Endometrial microvascular endothelial cells (primary cell): ENCODE data around the gene TBC1D8B. TPM values are rescaled to one million over a fixed set of nuclear protein-coding genes. Genes with fewer than 3 reads are reported as not detected.

Experiments
- in situ Hi-C: cut with HindIII; loops from 2 replicates; pipeline ENCODE4 v1.10.0; 2017; ENCODE audit warnings: low sequenced_read_pairs, low pct_unique_long_range_greater_than_20kb; ENCODE audit errors: inconsistent ontology term
- total RNA-seq: library from RNA; depleted of rRNA; stranded (reverse); fragments of >200 nt; gene quantifications from one replicate; pipeline ENCODE4 v1.2.3, GENCODE V29; 2015; ENCODE audit errors: inconsistent ontology term

Gene TBC1D8B
- total RNA-seq, 1 donor from 2014 or later, result 5.1 TPM

DNA sequence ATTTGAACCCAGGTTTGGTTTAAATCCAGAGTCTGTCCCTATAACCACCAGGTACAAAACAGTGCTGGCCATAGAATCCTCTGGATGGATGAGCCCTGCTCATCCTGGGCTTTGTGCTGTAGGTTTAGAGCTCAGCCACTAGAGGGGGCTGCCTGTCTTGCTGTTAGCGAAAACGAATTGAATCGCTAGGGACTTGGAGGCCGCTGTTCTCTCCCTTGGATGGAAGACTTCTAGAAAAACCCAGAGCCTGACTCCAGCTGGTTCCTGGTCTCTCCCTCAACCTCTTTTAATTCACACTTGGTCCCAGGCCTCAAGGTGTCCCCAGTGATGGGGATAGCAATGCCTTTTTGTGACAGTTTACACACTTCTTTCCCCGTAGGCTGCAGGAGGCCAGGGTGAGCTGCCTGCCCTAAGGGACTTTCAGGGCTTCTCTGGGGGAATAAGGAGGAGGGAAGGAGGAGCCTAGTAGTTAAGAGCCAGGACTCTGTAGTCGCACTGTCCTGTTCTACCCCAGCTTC lies 92.0 kb downstream of the TBC1D8B start:
- in situ Hi-C loops, result no loop called here

- in situ Hi-C loops, result no loop called here
Measured at GRCh38 chrX:106894978-106895452, 92.5 kb downstream of the TBC1D8B start.

GRCh38 chrX:106897259-106897658 lies 94.8 kb downstream of the TBC1D8B start:
- in situ Hi-C loops, result no loop called here

DNA sequence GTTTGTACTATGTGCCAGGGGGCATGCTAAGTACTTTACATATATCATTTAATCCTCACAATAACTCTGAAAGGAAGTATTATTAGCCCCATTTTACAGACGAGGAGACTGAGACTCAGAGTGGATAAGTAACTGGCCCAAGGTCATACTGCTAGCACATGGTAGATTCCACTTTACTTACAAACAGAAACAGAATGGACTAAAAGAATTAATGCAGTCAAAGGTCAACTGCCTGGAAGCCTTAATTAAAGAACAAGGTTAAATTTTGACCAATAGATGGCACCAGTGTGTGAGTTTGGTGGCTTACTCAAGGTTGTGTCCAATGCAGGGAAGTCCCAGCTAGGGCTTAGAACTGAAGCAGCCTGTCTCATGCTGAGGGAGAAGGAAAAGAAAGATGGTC lies 96.0 kb downstream of the TBC1D8B start:
- in situ Hi-C loops, result no loop called here

DNA sequence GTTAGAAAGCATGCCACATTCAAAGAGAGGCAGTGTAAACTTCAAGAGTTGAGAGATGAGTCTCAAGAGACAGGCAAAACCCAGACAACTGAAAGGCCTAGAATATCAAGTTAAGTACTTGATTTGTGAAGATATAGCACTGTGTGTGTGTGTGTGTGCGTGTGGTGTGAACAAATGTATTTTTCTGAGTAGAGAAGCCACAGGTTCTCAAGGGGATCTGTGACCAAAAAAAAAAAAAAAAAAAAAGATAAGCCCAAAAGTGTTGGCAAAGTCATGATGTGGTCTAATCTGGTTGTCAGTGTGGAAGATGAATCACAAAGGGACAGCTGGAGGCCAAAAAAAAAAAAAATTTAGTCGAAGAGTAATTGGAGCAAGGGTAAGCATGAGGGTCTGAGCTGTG lies 96.8 kb downstream of the TBC1D8B start:
- in situ Hi-C loops, result no loop called here

- in situ Hi-C loops, result no loop called here
Measured at GRCh38 chrX:106899841-106900240, 97.4 kb downstream of the TBC1D8B start.

- in situ Hi-C loops, result no loop called here
Measured at GRCh38 chrX:106901341-106901740, 98.9 kb downstream of the TBC1D8B start.

- in situ Hi-C loops, result no loop called here
Measured at GRCh38 chrX:106901781-106902219, 99.3 kb downstream of the TBC1D8B start.

DNA sequence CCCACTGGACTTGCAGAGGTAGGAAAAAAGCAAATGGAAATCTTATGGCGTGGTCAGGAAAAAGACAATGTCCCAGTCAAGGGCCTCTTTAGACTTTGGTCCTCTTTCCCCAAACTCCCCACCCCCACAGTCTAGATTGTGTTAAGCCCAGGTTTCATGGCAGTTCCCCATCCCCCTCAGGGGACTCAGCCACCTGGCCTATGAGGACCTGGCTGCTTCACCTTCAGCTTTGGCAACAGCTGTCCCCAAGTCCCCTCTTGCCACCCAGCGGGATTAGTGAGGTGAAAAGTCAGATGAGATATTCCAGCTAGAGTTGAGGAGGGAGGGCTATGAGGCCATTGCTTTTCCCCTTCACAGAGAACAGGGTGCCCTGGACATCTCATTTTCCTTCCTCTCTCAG lies 100.2 kb downstream of the TBC1D8B start:
- in situ Hi-C loops, result no loop called here

DNA sequence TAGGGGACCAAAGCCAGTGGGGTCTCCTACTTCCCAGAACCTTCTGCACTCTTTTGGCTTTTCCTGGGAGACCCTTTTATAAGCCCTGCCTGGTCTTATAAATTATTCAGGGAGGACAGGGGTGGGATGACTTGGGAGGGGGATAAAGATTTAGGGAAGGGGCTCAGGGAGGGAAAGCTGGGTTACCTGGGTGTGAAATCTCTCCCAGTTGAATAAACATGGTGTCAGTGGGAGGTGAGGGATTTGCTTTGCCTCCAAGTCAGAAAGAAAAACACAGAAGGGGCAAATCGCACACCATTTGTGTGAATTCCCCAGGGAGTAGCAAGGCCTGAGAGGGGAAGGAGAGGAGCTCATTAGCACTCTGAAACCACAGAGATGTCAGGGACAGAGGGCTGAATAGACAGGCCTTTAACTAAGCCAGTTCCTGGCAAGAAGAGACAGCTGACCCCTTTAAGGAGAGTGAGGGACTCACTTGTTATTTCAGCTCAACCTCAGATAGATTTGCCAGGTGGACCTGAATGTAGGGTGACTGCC lies 100.9 kb downstream of the TBC1D8B start, which contains the start of gene RIPPLY1:
RIPPLY1 (minus strand) TSS at position 51 of the 534 bp plus-strand sequence. CDS start 54 bp downstream, outside the sequence.
- in situ Hi-C loops, result no loop called here

DNA sequence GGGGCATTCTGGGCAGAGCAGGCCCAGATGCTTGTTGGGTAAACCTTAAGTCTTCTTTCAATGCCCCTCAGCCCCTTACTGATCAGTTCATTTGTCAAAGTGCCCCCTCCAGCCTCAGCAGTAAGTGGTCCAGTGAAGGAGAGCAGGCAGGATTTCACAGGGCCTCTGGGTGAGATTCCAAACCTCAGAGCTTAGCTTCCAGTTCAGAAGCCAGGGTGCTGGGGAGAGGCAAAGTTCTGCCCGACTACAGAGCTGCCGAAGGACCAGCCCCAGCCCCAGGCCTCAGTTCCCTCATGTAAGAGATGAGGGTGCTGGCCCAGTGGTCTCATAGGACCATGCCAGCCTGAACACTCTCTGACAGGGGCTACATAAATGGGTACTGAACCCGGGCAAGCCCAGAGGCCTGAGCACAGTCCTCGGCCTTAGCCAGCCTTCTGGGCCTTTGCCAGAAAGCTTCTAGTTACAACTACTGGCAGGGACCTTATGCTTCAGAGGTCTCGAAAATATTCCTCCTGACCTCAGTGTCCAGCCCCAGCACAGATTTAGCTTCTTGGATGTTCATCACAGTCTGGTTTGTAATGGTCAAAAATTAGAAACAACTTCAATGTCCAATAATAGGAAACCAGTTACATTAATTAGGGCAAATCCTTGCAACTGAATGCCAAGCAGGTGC lies 101.5 kb downstream of the TBC1D8B start:
- in situ Hi-C loops, result no loop called here

DNA sequence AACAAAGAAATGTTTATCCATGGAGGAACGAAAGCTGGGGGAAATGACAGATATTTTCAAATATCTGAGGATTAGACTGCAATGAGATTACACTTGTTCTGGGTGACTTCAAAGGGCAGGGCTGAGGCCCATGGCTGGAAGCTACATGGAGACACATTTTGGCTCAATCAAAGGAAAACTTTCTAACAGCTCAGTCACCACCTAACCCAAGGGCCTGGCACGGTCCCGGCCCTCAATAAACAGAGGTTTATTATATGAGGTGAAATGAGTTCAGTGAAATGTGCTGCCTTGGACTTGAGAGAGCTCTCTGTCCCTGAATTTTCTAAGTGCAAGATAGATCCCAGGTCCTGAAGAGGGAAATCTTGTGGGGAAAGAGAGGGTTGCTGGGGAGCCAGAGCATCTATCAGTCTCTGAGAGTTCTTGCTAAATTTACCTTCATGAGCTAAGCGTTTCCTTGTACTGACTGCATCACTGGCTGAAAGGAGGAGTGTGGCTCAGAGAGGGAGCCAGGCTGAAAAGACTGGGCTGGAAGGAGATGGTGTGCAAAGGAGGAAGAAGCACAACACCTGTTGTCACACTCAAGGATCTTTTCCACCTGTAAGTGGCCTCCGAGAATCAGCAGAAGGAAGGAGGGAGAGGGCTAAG lies 102.7 kb downstream of the TBC1D8B start:
- in situ Hi-C loops, result no loop called here

DNA sequence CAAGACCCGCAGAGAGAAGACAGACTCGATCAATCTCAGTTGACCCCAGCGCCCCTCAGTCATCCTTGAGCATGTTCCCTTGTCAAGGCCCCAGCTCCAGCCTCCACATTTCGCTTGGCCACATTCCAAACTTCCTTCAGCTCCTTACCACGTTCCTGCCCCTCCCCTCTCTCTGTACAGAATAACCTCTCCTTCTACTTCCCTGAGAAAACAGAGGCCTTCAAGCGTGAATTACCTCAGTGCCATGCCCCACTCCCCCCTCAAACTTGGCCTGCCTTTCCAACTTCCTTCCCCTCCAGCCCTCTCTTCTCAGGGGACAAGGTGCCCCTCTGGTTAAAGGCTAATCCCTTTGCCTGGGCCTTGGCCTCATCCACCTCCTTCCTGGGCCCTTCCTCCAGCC lies 103.9 kb downstream of the TBC1D8B start:
- in situ Hi-C loops, result no loop called here

GRCh38 chrX:106912864-106913263 lies 110.4 kb downstream of the TBC1D8B start:
- in situ Hi-C loops, result no loop called here

DNA sequence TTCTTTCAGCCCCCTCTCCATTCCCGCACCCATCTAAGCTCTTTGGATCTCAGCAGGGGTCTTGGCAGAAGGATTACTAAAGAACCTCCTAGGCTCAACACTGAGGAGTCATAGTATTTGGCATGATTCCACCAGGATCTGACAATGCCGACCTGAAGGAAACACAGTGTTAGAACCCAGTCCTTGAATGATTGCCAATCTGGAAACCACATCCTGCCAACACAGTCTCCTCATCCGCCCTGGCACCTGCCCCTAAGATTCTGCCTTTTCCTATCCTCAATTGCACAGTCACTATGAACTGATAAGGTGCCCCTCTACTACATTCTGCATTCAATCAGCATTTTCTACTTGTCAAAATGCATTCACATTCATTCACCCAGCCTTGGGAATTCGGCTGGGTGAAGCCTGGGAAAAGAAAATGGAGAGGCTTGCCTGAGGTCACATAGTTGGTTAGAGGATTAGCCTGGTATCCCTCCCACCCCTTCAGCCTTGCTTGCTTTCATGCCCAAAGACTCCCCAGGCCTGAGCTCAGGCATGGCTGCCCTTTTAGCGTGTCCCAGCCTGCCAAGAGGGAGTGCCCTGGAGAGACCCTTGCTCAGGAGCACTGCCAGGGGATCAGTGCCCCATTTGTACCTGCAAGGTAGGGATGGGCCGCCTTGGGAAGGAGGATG lies 115.5 kb downstream of the TBC1D8B start:
- in situ Hi-C loops, result no loop called here

- in situ Hi-C loops, result no loop called here
Measured at GRCh38 chrX:106919932-106920452, 117.5 kb downstream of the TBC1D8B start, which contains the start of gene CLDN2. CLDN2 (plus strand) TSS chrX:106920402; CDS start chrX:106928229, 7,827 bp downstream.

DNA sequence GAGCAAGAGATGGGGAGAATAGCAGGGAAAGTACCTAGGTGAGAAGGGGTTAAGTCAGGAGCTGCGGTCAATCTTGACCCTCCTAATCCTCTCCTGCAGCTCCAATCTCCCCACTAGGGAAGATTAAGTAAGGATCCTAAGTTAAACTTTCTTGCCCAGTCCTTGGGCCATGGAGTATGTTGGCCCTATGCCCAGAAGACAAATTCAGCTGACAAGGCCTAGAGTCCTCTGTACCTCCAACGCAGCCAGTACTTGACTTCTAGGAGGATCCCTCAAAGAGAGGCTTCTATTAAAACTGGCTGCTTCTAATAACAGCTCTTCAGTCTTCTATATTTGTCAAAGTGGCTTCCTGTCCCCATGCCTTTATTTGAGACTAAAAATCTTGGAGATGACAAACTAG lies 119.2 kb downstream of the TBC1D8B start:
- in situ Hi-C loops, result no loop called here
